ENCODE measurements around the gene FTL.

The FTL gene

DNA sequence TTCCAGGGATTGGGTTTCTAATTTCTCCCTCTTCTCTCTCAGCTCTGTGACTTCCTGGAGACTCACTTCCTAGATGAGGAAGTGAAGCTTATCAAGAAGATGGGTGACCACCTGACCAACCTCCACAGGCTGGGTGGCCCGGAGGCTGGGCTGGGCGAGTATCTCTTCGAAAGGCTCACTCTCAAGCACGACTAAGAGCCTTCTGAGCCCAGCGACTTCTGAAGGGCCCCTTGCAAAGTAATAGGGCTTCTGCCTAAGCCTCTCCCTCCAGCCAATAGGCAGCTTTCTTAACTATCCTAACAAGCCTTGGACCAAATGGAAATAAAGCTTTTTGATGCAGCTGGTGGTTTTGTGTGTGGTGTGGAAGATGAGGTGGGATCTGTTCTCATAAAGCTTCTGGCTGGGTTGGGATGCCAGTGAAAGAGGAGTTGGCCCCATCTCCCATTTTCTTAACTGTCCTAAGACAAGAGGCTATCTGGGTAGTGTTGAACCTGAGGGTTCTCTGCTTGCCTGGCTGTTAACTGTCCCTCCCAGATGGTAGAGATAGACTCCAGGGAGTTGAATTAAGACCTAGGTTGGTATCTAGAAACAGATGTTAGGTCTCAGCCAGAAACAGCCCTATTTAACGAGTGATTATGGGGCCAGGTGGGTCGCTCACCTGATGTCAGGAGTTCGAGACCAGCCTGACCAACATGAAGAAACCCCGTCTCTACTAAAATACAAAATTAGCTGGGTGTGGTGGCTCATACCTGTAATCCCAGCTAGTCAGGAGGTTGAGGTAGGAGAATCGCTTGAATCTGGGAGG, 1.6 kb downstream of the FTL start:
- DNase-seq = no peak

GRCh38 chr19:48967346-48968178, 2.5 kb downstream of the FTL start:
- DNase-seq = no peak

DNA sequence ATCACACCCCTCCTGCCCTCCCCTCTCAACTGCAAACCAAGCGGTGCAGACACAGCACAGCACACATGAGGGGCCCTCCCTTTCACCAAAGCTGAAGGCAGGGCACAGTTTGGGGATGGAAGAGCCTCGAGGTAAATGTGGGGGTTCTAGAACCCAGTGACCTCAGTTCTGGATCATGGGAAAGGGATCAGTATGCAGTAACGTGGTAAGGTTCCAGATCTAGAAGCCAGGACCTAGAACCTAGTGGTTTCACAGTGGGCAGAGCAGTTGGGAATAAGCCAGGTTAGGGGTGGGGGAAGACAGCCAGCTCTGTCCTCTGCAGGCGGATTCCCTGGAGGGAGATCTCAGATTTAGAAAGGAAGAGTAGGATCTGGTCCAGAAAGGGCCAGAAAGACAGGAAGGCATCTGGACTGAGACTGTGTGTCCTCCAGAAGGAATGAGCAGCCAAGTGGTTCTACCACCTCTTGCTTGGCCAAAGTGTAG, 3.1 kb downstream of the FTL start:
- no peak for DNase-seq

GRCh38 chr19:48968813-48969218, 3.7 kb downstream of the FTL start:
- no peak for DNase-seq

DNA sequence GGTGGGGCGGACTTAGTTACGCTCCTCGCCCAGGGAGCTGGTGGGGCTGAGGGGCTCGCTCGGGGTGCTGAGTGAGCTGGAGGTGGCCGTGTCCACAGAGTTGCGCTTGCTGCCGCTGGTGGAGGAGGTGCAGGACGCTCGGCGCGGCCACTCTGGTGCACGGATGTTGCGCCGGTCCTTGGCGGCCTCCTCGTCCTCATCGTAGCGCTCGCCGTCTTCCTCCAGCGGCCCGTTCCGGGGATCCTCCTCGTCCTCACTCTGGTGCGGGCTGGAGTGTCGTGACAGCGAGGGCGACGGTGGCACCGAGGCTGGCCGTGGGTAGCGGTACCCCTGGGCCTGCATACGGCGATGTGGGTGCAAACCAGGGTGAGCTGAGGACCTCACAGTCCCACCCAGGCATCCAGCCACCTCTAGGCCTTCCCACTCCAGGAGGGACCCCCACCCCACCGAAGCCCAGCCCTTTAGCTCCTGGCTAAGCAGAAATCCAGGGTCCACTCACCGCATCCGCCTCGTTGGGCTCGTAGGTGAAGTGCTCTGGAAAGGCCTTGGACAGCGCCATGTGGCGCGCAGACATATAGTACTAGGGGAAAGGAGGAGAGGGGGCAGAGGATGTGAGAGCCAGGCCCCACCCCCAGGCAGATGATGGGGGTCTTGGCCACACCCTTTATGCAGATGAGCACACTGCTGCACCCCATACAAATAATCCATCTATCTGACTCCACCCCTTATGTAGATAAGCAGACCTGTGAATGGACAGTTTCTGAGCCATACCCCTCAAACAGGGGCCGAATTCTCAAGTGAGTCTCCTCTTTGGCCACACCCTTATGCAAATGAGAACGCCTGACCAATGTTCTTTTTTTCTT, 4.4 kb downstream of the FTL start:
- no peak for DNase-seq

DNA sequence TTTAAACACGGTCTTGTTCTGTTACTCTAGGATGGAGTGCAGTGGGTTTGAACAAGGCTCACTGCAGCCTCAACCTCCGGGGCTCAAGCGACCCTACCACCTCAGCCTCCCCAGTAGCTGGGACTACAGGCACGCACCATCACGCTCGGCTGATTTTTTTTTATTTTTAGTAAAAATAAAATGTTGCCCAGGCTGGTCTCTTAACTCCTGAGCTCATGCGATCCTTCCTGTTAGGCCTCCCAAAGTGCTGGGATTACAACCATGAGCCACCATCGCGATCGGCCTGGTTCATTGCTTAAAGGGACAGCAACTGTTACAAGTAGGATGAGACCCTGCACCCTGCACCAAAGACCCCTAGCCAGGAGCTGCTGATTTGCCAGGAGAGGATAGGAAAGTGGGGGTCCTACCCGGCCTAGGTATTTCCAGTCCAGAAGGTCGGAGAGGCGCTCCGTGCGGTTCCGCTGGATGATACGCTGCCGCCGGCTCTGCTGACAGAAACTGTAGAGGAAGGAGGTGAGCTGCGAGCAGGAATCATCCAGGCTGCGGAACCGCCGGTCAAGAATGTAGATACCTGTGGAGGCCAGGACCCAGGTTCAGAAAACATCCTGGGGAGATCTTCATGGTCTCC, 5.1 kb downstream of the FTL start:
- DNase-seq = no peak

DNA sequence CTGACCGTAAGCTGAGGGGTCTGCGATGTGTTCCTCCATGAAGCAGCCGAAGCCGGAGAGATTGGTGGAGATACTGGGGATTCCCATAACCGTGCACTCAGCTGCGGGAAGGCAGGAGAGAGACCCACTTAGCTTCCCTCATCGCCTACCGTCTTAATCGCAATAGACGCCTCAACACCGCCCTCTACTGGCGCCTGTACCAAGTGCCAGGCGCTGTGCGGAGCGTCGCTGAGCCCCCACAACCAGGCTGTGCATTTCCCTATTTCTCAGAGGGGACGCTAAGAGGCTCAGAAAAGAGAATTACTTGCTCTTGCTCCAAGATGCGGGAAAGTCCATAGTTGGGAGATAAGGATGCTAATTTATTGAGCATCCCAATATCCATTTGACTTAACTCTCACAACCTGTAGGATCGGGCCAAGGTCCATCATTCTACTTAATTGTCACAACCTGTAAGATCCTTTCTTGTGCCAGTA, 5.8 kb downstream of the FTL start:
- peak; percentile 38 for DNase-seq

DNA sequence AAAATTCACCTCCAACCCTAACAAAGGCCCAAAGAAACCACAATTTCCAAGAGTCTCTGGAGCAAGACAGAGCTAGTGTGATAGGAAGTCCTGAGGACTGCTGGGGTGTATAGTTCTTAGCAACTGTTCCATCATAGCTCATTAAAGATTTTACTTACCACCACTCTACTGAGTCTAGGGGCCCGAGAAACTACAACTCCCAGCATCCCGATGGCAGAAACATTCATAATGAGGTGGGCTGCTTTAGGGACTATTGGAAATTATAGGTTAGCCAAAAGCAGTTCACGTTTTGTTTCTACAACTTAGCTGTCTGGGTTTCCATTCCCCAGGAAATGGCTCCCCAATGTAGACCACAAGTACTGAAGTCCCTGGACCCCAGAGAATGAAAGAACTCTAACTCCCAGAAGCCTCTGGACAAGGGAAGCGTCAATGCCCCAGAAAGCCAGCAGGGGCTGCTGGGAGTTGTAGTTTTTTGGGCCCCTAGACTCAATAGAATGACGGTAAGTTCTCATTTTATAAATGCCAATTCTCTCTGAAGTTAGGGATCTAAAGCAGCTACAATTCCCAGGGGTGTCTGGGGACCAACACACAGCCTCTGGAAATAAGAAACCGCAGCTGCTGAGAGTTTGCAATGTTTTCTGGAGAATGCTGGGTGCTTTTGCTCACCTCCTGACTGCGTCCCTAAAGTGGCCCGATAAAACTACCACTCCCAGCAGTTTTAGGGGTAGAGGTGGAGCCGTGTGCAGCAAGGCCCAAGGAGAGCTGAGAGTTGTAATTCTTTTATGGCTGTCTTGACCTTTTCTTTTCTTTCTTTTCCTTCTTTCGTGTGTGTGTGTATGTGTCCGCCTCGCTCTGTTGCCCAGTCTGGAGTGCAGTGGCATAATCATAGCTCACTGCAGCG, 11.1 kb downstream of the FTL start:
- DNase-seq = peak; percentile 8

- no peak for DNase-seq
Measured at GRCh38 chr19:48977061-48977460, 12.0 kb downstream of the FTL start.

- no peak for DNase-seq
Measured at GRCh38 chr19:48982280-48982679, 17.2 kb downstream of the FTL start.

GRCh38 chr19:48985711-48986110, 20.6 kb downstream of the FTL start:
- no peak for DNase-seq

- no peak for DNase-seq
Measured at GRCh38 chr19:48986211-48986610, 21.1 kb downstream of the FTL start.

- no peak for DNase-seq
Measured at GRCh38 chr19:48987323-48987722, 22.2 kb downstream of the FTL start.

DNA sequence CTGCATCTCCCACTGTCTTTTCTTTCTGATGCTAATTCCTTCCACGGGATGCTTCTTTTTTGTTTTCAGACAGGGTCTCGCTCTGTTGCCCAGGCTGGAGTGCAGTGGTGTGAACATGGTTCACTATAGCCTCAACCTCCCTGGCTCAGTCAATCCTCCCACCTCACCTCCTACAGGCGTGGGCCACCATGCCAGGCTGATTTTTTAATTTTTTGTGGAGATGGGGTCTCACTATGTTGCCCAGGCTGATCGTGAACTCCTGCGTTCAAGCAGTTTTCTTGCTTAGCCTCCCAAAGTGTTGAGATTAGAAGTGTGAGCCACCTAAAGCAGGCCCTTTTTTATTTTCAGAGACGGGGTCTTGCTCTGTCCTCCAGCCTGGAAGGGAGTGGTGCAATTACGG, 23.2 kb downstream of the FTL start:
- DNase-seq = no peak

DNA sequence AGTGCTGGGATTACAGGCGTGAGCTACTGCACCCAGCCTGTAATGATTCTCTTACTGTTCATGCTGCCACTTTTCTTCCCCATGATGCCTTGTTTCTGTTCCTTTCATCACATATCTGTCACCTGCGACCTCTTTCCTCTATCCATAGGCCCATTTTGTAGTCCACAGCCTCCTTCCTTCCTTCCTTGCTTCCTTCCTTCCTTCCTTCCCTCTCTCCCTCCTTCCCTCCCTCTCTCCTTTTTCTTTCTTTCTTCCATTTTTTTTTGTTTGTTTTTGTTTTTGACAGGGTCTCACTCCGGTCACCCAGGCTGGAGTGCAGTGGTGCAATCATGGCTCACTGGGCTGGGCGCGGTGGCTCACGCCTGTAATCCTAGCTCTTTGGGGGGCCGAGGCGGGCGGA, 23.8 kb downstream of the FTL start:
- DNase-seq = no peak

- no peak for DNase-seq
Measured at GRCh38 chr19:48989701-48990291, 24.7 kb downstream of the FTL start.

GRCh38 chr19:48990400-48990799, 25.3 kb downstream of the FTL start:
- DNase-seq = no peak

DNA sequence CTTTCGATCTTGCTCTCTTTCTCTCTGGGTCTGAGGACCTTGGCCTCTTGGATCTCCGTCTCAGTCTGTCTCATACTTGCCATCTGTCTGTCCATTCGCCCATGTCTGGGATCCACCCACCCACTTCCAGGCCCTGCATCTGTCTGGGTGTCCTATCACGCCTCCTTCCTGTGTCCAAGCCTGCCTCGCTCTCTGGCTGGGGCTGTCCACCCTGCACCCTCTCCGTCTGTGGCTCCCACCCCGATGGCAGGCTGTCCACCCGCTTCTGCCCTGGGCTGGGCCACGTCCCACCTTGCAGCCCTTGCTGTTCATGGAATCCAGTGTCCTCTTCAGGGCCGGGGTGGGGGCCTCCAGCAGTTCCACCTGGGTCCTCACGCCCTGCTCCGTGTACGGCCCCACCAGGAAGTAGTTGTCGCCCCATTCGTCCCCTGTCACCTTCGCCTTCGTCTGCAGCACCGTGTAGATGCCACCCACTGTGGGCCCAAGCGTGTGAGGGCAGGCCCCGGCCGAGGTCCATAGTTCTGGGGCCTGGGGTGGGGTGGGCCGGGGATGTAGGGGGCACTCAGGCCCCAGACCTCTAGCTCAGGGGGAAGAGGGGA, 26.0 kb downstream of the FTL start:
- no peak for DNase-seq

DNA sequence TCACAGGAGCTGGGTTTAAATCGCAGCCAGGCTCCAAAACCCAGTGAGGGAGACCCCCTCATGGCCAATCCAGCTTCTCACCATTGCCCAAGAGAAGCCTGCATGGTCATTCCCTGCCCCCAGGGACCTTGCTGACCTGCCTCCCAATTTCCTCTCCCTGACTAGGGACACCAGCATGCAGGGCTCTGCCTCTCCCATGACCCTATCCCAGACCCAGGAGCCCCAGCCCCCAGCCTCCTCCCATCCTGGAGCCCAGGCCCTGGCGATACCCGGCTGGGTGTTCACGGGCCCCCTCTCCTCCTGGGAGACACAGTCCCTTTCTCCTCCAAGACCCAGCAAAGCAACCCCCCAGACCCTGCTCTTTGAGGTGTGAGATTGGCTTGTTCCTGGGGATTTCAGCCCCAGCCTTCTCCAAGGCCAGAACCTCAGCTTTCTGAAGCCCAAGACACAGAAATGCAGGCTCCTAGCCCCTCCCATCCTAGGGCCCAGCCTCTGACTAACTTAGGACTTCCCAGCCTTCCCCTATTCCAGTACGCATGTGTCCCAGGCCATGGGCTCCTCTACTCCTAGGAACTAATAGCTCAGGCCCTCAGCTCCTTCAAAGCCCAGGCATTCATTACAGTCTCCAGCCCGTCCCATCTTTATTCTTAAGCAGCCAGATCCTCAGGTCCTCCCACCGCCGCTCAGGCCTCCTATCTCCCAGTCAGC, 26.9 kb downstream of the FTL start:
- DNase-seq = no peak
